Measurements from ENCODE around the gene PSIP1.
"Not testable (repeated sequence)": the region's sequence is repeated elsewhere in the genome, so short reads cannot be mapped to it uniquely, and the experiment has no call there.

The PSIP1 gene

GRCh38 chr9:15510789-15511575 lies at the start of gene PSIP1:
PSIP1 (minus strand) TSS chr9:15510970; CDS start chr9:15510188, 782 bp downstream.
- DNase-seq: peak in 54 of 56 donors; percentile 34 to 99 (median 84)

DNA sequence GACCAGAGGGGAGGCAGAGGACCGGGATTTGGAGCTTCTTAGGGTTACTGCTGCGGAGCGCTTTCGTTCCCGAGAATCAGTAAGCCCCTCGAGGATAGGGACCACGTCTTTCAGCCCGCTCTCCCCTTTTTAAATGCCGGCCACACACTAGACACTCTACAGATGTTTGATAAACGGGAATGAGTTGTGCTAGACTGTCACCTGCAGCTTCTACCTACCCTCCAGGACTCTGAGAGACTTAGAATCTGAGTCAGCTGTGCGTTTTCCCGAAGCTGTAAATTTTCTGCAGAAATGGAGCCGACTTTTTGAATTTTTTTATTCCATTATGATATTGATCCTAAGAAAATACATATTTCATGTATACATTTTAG lies 42.7 kb upstream of the PSIP1 start:
- peak in 1 of 56 donors; percentile 37 for DNase-seq

DNA sequence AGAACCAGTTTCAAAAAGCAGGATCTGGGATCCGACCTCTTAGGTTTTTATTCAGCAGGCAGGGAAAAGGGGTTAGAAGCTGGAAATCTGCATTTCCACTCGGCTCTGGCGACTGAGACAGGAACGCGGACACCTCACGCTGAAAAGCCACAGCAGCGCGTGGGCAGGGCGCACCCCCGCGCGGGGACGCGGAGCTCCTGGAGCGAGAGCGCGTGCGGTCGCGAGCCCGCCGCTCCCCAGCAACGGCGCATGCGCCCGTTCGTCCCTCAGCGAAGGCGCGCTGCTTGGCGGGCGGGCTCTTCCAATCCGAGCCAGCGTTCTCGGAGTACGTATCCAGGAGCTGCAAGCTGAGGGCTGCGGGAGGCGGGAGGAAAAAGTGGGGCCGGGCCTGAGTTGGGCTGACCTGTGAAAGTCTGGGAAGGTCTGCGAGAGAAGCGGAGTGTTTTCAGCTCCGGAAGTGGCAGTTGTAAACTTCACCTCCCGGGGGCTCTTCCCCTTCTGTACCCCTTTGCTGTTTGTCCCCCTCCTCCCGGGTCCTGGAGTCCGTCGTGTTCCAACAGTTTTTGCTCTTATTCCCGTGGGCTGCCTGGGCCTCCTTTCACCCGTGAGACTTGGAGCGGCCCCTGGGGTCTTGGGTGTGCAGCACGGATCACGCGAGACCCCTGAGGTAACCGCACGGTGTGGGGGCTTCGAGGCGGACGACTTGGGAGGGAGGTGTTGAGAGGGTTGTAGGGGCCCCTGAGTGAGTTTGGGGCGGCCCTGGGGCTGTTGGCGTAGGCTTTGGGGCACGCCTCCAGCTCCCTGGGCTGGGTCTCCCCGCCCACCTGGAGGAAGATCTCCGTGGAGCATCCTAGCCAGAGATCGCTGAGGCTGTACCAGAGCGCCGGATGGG lies 42.1 kb upstream of the PSIP1 start, which contains the start of gene CCDC171:
CCDC171 (plus strand) TSS at position 408 of the 892 bp plus-strand sequence. CDS start 11,046 bp downstream, outside the sequence.
- peak; percentile 51 to 95 (median 88) for DNase-seq

- no peak for DNase-seq
Measured at GRCh38 chr9:15549611-15550010, 38.8 kb upstream of the PSIP1 start.

- DNase-seq: no peak
Measured at GRCh38 chr9:15543047-15543813, 32.5 kb upstream of the PSIP1 start.

DNA sequence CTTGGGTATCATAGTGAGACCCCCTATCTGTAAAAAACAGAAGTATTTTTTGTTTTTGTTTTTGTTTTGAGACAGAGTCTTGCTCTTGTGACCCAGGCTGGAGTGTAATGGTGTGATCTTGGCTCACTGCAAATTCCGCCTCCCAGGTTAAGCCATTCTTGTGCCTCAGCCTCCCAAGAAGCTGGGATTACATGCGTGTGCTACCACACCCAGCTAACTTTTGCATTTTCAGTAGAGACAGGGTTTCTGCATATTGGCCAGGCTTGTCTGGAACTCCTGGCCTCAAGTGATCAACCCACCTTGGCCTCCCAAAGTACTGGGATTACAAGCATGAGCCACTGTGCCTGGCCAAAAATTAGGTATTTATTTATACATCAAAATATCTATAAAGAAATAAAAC lies 31.9 kb upstream of the PSIP1 start:
- DNase-seq: no peak

GRCh38 chr9:15541872-15542271 lies 31.1 kb upstream of the PSIP1 start:
- no peak for DNase-seq

- DNase-seq: no peak
Measured at GRCh38 chr9:15531380-15531779, 20.6 kb upstream of the PSIP1 start.

DNA sequence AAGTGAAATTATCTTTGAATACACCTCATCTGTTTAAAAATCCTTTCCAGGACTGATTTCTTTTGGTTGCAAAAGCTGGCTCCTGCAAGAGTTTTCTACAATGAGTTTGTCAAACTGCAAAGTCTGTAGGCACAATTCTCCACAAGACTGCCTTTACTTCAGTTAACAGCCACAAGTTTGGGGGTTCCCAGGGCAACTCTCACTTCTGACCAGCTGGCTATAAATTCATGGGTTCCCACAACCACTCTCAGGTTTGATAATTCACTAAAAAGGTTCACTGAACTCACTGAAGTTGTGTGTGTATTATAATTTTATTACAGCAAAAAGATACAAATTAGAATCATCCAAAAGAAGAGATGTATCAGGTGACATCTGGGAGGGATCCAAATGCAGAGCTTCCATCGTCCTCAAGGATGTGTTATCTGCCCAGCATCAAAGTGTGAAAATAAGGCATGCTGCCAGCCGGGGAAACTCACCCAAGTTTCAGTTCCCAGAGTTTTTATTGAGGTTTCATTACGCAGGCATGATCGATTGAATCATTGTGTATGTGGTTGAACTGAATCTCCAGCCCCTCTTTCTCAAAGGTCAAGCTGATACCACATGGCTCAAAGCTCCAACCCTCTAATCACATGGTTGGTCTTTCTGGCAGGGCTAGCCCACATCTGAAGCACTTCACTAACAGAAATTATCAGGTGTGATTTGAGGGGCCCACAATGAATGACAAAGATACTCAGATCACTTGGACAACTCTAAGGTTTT lies 19.0 kb upstream of the PSIP1 start:
- no peak for DNase-seq

- DNase-seq: not testable (repeated sequence)
Measured at GRCh38 chr9:15527035-15527434, 16.3 kb upstream of the PSIP1 start.

GRCh38 chr9:15525958-15526357 lies 15.2 kb upstream of the PSIP1 start:
- no peak for DNase-seq

DNA sequence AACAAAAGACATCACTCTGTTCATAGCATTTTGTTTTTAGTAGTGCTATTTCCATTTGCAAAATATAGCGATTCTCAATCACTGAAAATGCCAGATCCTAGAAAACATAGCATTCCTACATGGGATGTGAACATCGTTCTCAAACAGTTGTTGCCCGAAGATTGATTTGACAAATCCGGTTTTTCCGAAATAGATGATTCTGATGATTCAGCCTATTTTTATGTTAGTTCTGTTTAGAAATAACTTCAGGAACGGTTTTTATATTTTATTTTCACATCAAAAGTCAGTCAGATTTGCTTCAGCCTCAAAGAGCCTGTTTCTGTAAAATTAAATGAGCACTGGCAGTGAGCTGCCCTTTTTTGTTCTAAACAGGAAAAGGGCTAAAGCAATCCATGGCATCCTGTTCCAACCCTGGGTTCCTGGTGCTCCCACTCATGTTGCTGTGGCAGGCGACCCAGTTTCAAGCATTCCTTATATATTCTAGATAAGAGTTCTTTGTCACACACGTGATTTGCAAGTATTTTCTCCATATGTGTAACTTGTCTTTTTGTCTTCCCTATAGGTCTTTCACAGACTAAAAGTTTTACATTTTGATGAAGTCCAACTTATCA lies 14.2 kb upstream of the PSIP1 start:
- DNase-seq: no peak

- DNase-seq: no peak
Measured at GRCh38 chr9:15522130-15522755, 11.5 kb upstream of the PSIP1 start.

- no peak for DNase-seq
Measured at GRCh38 chr9:15521254-15521653, 10.5 kb upstream of the PSIP1 start.

- no peak for DNase-seq
Measured at GRCh38 chr9:15519831-15520230, 9.1 kb upstream of the PSIP1 start.

DNA sequence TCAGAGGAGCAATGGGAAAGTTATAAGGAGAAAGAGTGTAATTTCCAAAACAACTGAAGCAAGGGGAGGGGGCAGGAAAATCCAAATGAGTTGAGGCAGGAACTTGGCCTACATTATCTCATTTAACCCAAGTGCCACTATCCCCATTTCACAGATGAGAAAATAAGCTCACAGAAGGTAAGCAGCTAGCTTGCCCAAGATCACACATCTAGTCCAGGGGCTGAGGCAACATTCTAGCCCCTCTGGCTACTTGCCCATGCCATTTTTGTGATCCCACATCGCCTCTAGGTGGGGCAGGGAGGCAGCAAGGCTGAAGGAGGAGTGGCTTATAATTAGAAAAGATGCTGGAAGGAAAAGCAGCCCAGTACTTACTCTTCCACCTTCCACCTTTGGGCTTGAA lies 2.6 kb upstream of the PSIP1 start:
- no peak for DNase-seq

- no peak for DNase-seq
Measured at GRCh38 chr9:15512889-15513288, 2.1 kb upstream of the PSIP1 start.

DNA sequence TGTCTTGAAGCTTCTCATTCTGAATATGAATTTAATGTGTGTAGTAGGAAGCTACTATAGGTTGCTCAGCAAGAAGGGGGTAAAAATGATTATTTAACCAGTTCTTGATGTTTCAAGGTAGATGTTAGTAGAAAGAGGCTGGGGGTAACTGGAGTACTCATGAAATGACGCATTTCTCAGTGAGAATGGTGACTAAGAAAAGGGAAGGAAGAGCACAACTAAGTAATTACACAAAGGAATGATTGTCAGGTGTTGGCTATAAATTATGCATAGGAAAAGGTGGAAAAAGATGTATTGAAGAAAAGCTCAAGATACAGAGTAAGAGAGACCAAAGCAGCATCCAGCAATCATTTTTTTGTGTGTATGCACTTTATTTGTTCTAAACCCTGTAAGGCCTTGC lies 1.4 kb upstream of the PSIP1 start:
- no peak for DNase-seq

GRCh38 chr9:15509931-15510788 lies 610 bp downstream of the PSIP1 start:
- DNase-seq: peak in 43 of 56 donors; percentile 2 to 83 (median 49)
